NCI-H2029 treated with DMSO at 0.1 percent for 48 hours (cell line): ENCODE measurements around the gene ZNF793.

ENCODE experiments used
- DNase-seq: peaks from one replicate; lab custom pipeline; 2025; lab: John Stamatoyannopoulos, UW

ZNF793 gene

GRCh38 chr19:37506387-37507166 is at the start of gene ZNF793:
Gene ZNF793 (plus strand): TSS chr19:37506939. CDS start chr19:37523440, 16,501 bp downstream.
- peak; percentile 92 for DNase-seq

GRCh38 chr19:37466277-37466797 is 40.4 kb upstream of the ZNF793 start:
- no peak for DNase-seq

- DNase-seq: peak; percentile 80
Observed at GRCh38 chr19:37466798-37467607, 39.7 kb upstream of the ZNF793 start, which contains the start of gene ZNF569. Gene ZNF569 (minus strand): TSS chr19:37467444. CDS start chr19:37444921, 22,523 bp downstream.

- peak; percentile 44 for DNase-seq
Observed at GRCh38 chr19:37467608-37468090, 39.1 kb upstream of the ZNF793 start.

- DNase-seq: peak; percentile 85
Observed at GRCh38 chr19:37468961-37469777, 37.6 kb upstream of the ZNF793 start, which contains the start of gene ZNF570. Gene ZNF570 (plus strand): TSS chr19:37469356. CDS start chr19:37470355, 999 bp downstream.

GRCh38 chr19:37470216-37470615 is 36.5 kb upstream of the ZNF793 start:
- no peak for DNase-seq

- DNase-seq: no peak
Observed at GRCh38 chr19:37472165-37472564, 34.6 kb upstream of the ZNF793 start.

- DNase-seq: no peak
Observed at GRCh38 chr19:37484406-37485168, 22.2 kb upstream of the ZNF793 start.

GRCh38 chr19:37492213-37492612 is 14.5 kb upstream of the ZNF793 start:
- DNase-seq: no peak

- DNase-seq: no peak
Observed at GRCh38 chr19:37505958-37506386, 767 bp upstream of the ZNF793 start.

GRCh38 chr19:37507167-37507464 is 377 bp downstream of the ZNF793 start:
- no peak for DNase-seq

GRCh38 chr19:37511186-37511585 is 4.4 kb downstream of the ZNF793 start:
- DNase-seq: no peak

GRCh38 chr19:37511821-37512220 is 5.1 kb downstream of the ZNF793 start:
- DNase-seq: no peak

GRCh38 chr19:37513397-37513796 is 6.7 kb downstream of the ZNF793 start:
- no peak for DNase-seq

- DNase-seq: no peak
Observed at GRCh38 chr19:37519890-37520289, 13.2 kb downstream of the ZNF793 start.

GRCh38 chr19:37537391-37537947 is 30.7 kb downstream of the ZNF793 start:
- DNase-seq: no peak

GRCh38 chr19:37551129-37551993 is 44.6 kb downstream of the ZNF793 start:
- DNase-seq: no peak

- DNase-seq: no peak
Observed at GRCh38 chr19:37563518-37563917, 56.8 kb downstream of the ZNF793 start.

GRCh38 chr19:37564624-37565369 is 58.1 kb downstream of the ZNF793 start:
- DNase-seq: no peak
